IMR-90 (cell line): ENCODE measurements around the gene GRAMD4. TPM values are rescaled to one million over a fixed set of nuclear protein-coding genes. Genes with fewer than 3 reads are reported as not detected.

Experiments
- ATAC-seq: fragments of 200-7000 bp; cut with Tn5 transposase; 2 replicates; pipeline ENCODE4 v1.9.1; 2020; ENCODE audit warnings: low read depth, mild to moderate bottlenecking, moderate library complexity
- BruUV-seq: library from RNA; stranded (reverse); fragments of 400-500 nt; replicated peaks from 2 replicates; lab custom pipeline; 2021; lab: Mats Ljungman, UMichigan
- CTCF ChIA-PET: fragments of 300-600 bp; formaldehyde crosslinking; extraction: SDS; loops from one replicate; lab custom pipeline; 2021; ENCODE audit warnings: antibody characterized with exemption; lab: Yijun Ruan, JAX
- POLR2A ChIA-PET: fragments of 300-600 bp; sonication (Branson Sonifier 250); formaldehyde crosslinking; loops from one replicate; lab custom pipeline; 2022; ENCODE audit warnings: antibody characterized with exemption; ENCODE audit not compliant: unreplicated experiment; lab: Charles Lee
- DNase-seq: peaks from one replicate; pipeline ENCODE4 v3.0.0; 2013
- H2AFZ ChIP-seq: replicated peaks from 2 replicates; pipeline ENCODE3; 2013; ENCODE audit warnings: low read length, mild to moderate bottlenecking; ENCODE audit not compliant: poor library complexity
- H2AK5ac ChIP-seq: 2 replicates; pipeline ENCODE4 v1.6.1; 2013; ENCODE audit warnings: low read depth, low read length, inconsistent platforms
- H2AK9ac ChIP-seq: replicated peaks from 2 replicates; pipeline ENCODE3; 2013; ENCODE audit warnings: mild to moderate bottlenecking, low read depth, low read length, moderate library complexity; ENCODE audit not compliant: poor library complexity
- H2BK120ac ChIP-seq: 2 replicates; pipeline ENCODE4 v1.6.1; 2013; ENCODE audit warnings: low read depth, low read length, inconsistent platforms
- H2BK15ac ChIP-seq: 3 replicates; pipeline ENCODE4 v1.6.1; 2013; ENCODE audit warnings: low read depth, low read length, inconsistent platforms
- H2BK20ac ChIP-seq: 2 replicates; pipeline ENCODE4 v1.6.1; 2013; ENCODE audit warnings: low read depth, mild to moderate bottlenecking, inconsistent platforms, low read length, moderate library complexity
- H2BK5ac ChIP-seq: 2 replicates; pipeline ENCODE4 v1.6.1; 2013; ENCODE audit warnings: mild to moderate bottlenecking, low read depth, low read length, inconsistent platforms; ENCODE audit not compliant: poor library complexity, severe bottlenecking
- H3K14ac ChIP-seq: replicated peaks from 2 replicates; pipeline ENCODE4 v1.6.1; 2013; ENCODE audit warnings: low read depth, low read length, inconsistent platforms
- H3K18ac ChIP-seq: 2 replicates; pipeline ENCODE4 v1.6.1; 2013; ENCODE audit warnings: low read depth, low read length, control low read depth
- H3K23ac ChIP-seq: 2 replicates; pipeline ENCODE4 v1.6.1; 2013; ENCODE audit warnings: low read depth, low read length, inconsistent platforms
- H3K27ac ChIP-seq: 2 replicates; pipeline ENCODE4 v1.5.1; 2013; ENCODE audit warnings: mild to moderate bottlenecking, control low read depth, low read length; ENCODE audit not compliant: insufficient read depth
- H3K27me3 ChIP-seq: 2 replicates; pipeline ENCODE4 v1.6.1; 2013; ENCODE audit warnings: low read length; ENCODE audit not compliant: control insufficient read depth, insufficient read depth
- H3K36me3 ChIP-seq: 2 replicates; pipeline ENCODE4 v1.6.1; 2013; ENCODE audit warnings: low read length, mixed read lengths; ENCODE audit not compliant: control insufficient read depth, insufficient read depth
- H3K4ac ChIP-seq: 2 replicates; pipeline ENCODE4 v1.6.1; 2013; ENCODE audit warnings: low read depth, low read length, inconsistent platforms
- H3K4me1 ChIP-seq: 2 replicates; pipeline ENCODE4 v1.6.1; 2013; ENCODE audit warnings: low read length, mixed read lengths; ENCODE audit not compliant: control insufficient read depth, insufficient read depth
- H3K4me2 ChIP-seq: 2 replicates; pipeline ENCODE4 v1.6.1; 2013; ENCODE audit warnings: low read depth, mild to moderate bottlenecking, control low read depth, low read length, moderate library complexity
- H3K4me3 ChIP-seq: 2 replicates; pipeline ENCODE4 v1.5.1; 2013; ENCODE audit warnings: low read depth, mild to moderate bottlenecking, control low read depth, low read length, moderate library complexity; ENCODE audit not compliant: insufficient read depth
- H3K56ac ChIP-seq: 2 replicates; pipeline ENCODE4 v1.6.1; 2013; ENCODE audit warnings: low read length, inconsistent platforms; ENCODE audit not compliant: insufficient read depth; ENCODE audit errors: extremely low read depth
- H3K79me1 ChIP-seq, 2 experiments: 2 replicates each; pipeline ENCODE4 v1.6.1; 2013; ENCODE audit warnings: low read length in 2 of 2, inconsistent platforms in 1 of 2, low read depth in 1 of 2
- H3K9ac ChIP-seq: 2 replicates; pipeline ENCODE4 v1.6.1; 2013; ENCODE audit warnings: low read depth, low read length, control low read depth
- H3K9me1 ChIP-seq: 2 replicates; pipeline ENCODE4 v1.6.1; 2013; ENCODE audit warnings: low read length, inconsistent platforms; ENCODE audit not compliant: insufficient read depth
- H3K9me3 ChIP-seq: 2 replicates; pipeline ENCODE4 v1.6.1; 2013; ENCODE audit warnings: low read length; ENCODE audit not compliant: control insufficient read depth, insufficient read depth
- H4K20me1 ChIP-seq: 2 replicates; pipeline ENCODE4 v1.6.1; 2013; ENCODE audit warnings: low read length, inconsistent platforms; ENCODE audit not compliant: insufficient read depth
- H4K5ac ChIP-seq: 2 replicates; pipeline ENCODE4 v1.6.1; 2013; ENCODE audit warnings: mild to moderate bottlenecking, low read depth, low read length, control low read depth
- H4K8ac ChIP-seq, 2 experiments: 2 replicates each; pipeline ENCODE4 v1.6.1; 2013; ENCODE audit warnings: low read depth in 2 of 2, low read length in 2 of 2, control low read depth in 1 of 2, inconsistent platforms in 1 of 2
- H4K91ac ChIP-seq: 2 replicates; pipeline ENCODE4 v1.6.1; 2013; ENCODE audit warnings: low read depth, low read length, inconsistent platforms; ENCODE audit not compliant: insufficient read depth
- BHLHE40 ChIP-seq: fragments of 150-350 bp; IDR thresholded peaks from 2 replicates; pipeline ENCODE4 v1.6.1; 2016; ENCODE audit warnings: mild to moderate bottlenecking, low read depth, low read length
- CEBPB ChIP-seq: IDR thresholded peaks from 2 replicates; pipeline ENCODE4 v1.6.1; 2012; ENCODE audit warnings: low read depth, low read length, improper control_type of control experiment
- CHD1 ChIP-seq: IDR thresholded peaks from 2 replicates; pipeline ENCODE4 v1.6.1; 2012; ENCODE audit warnings: low read depth, low read length, improper control_type of control experiment
- CTCF ChIP-seq: conservative IDR thresholded peaks from 2 replicates; pipeline ENCODE4 v1.5.1; 2012; ENCODE audit warnings: mild to moderate bottlenecking, low read depth, low read length, improper control_type of control experiment
- FOS ChIP-seq: fragments of 150-350 bp; IDR thresholded peaks from 2 replicates; pipeline ENCODE4 v1.6.1; 2016; ENCODE audit warnings: low read depth, low read length
- MAFK ChIP-seq: IDR thresholded peaks from 2 replicates; pipeline ENCODE4 v1.6.1; 2012; ENCODE audit warnings: low read depth, low read length, improper control_type of control experiment
- MAZ ChIP-seq: IDR thresholded peaks from 2 replicates; pipeline ENCODE4 v1.6.1; 2012; ENCODE audit warnings: low read depth, mild to moderate bottlenecking, low read length, improper control_type of control experiment, moderate library complexity, borderline replicate concordance
- MXI1 ChIP-seq: IDR thresholded peaks from 2 replicates; pipeline ENCODE4 v1.6.1; 2012; ENCODE audit warnings: low read depth, mild to moderate bottlenecking, low read length, moderate library complexity, borderline replicate concordance
- POLR2A ChIP-seq: IDR thresholded peaks from 2 replicates; pipeline ENCODE4 v1.6.1; 2012; ENCODE audit warnings: mild to moderate bottlenecking, low read depth, low read length
- RAD21 ChIP-seq: IDR thresholded peaks from 2 replicates; pipeline ENCODE4 v1.6.1; 2012; ENCODE audit warnings: low read length, improper control_type of control experiment
- RCOR1 ChIP-seq: IDR thresholded peaks from 2 replicates; pipeline ENCODE4 v1.6.1; 2012; ENCODE audit warnings: mild to moderate bottlenecking, low read length, improper control_type of control experiment; ENCODE audit not compliant: insufficient replicate concordance
- RFX5 ChIP-seq: IDR thresholded peaks from 2 replicates; pipeline ENCODE4 v1.8.0; 2012; ENCODE audit warnings: low read depth, mild to moderate bottlenecking, low read length, moderate library complexity
- SMC3 ChIP-seq: fragments of 150-350 bp; IDR thresholded peaks from 2 replicates; pipeline ENCODE4 v1.6.1; 2016; ENCODE audit warnings: low read depth, mild to moderate bottlenecking, antibody characterized with exemption, low read length, moderate library complexity
- WGBS, 2 experiments: methylation state at CpG; one replicate each; pipeline versions ENCODE4 v1.1.5 to v1.1.7; 2013; ENCODE audit warnings: missing lambda C conversion rate in 2 of 2; ENCODE audit not compliant: insufficient read length in 1 of 2; ENCODE audit errors: extremely low coverage in 2 of 2; 5-methylcytosine and 5-hydroxymethylcytosine counted together
- dilution Hi-C: fragments of 300-500 bp; cut with HindIII; formaldehyde crosslinking; loops from one replicate; pipeline ENCODE4 v1.14.3; 2018; ENCODE audit warnings: low sequenced_read_pairs; ENCODE audit not compliant: unreplicated experiment
- in situ Hi-C: fragments of 300-500 bp; cut with MboI; formaldehyde crosslinking; loops from 3 replicates; pipeline ENCODE4 v1.14.3; 2019; ENCODE audit warnings: low sequenced_read_pairs, inconsistent platforms, mixed read lengths
- intact Hi-C: fragments of 100-400 bp; cut with micrococcal nuclease; formaldehyde crosslinking; loops from 2 replicates; pipeline ENCODE4 v1.10.0; 2022
- polyA plus RNA-seq, 3 experiments: library from polyadenylated mRNA; depleted of rRNA; stranded (reverse); fragments of >200 nt; gene quantifications; 2 replicates each; pipeline ENCODE4 v1.2.3, GENCODE V29; 2012; ENCODE audit warnings: low replicate concordance in 1 of 3
- total RNA-seq: library from RNA; depleted of rRNA; stranded (reverse); fragments of >200 nt; gene quantifications from 2 replicates; pipeline ENCODE4 v1.2.3, GENCODE V29; 2012
- TF ChIP-seq, protein P1 (sequence below): fragments of 150-350 bp; IDR thresholded peaks from 2 replicates; pipeline ENCODE4 v1.6.1; 2017; ENCODE audit warnings: mild to moderate bottlenecking, antibody characterized with exemption, low read length, low read depth
- TF ChIP-seq, protein P2 (sequence below): fragments of 150-350 bp; IDR thresholded peaks from 2 replicates; pipeline ENCODE4 v1.6.1; 2016; ENCODE audit warnings: low read depth, mild to moderate bottlenecking, low read length, moderate library complexity, borderline replicate concordance

GRAMD4 gene
- total and polyA plus RNA-seq, 2 of the 4 experiments (the other 2 are of a cell fraction), result 2.7 to 5.8 TPM

DNA sequence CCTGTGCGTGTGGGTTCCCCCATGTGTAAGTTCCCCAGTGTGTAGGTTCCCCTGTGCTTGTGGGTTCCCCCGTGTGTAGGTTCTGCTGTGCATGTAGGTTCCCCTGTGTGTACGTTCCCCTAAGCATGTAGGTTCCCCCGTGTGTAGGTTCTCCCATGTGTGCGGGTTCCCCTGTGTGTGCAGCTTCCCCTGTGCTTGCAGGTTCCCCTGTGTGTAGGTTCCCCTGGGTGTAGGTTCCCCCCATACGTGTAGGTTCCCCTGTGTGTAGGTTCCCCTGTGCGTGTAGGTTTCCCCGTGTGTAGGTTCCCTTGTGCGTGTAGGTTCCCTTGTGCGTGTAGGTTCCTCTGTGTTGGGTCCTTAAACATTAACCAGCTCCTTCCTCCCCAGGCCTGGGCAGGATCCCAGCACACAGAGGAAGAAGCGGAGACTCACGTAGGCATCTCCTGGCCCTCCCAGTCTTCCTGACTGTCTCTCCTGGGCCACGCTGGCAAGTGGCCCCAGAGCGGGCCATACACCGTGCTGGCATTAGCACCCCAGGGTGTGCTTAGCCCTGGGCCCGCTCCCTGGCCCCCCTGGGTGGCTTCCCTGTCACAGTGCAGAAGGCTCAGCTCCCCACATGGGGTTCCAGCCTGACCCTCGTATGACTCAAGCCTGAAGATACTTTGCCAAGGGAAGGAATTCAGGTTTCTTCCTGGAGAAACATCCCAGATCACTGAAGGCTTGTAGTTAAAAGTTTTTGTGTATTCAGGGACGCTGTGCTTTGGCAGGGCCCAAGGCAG is 2.8 kb upstream of the GRAMD4 start:
- ATAC-seq (peak; percentile 74), DNase-seq (peak; percentile 20)
- H3K9ac ChIP-seq, result no peak overlapping the region
- no peak overlapping the region for H2BK20ac ChIP-seq
- CTCF ChIA-PET, result no interaction called here
- no peak overlapping the region for H2BK15ac ChIP-seq
- TF ChIP-seq RAD21 (no peak), CTCF (no peak), RCOR1 (no peak), RFX5 (no peak), MXI1 (no peak), MAFK (no peak), MAZ (no peak), CEBPB (no peak), BHLHE40 (no peak), POLR2A (no peak), SMC3 (no peak), FOS (no peak), CHD1 (no peak)
- TF ChIP-seq, protein P1, sequence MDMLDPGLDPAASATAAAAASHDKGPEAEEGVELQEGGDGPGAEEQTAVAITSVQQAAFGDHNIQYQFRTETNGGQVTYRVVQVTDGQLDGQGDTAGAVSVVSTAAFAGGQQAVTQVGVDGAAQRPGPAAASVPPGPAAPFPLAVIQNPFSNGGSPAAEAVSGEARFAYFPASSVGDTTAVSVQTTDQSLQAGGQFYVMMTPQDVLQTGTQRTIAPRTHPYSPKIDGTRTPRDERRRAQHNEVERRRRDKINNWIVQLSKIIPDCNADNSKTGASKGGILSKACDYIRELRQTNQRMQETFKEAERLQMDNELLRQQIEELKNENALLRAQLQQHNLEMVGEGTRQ, result no peak
- TF ChIP-seq, protein P2, sequence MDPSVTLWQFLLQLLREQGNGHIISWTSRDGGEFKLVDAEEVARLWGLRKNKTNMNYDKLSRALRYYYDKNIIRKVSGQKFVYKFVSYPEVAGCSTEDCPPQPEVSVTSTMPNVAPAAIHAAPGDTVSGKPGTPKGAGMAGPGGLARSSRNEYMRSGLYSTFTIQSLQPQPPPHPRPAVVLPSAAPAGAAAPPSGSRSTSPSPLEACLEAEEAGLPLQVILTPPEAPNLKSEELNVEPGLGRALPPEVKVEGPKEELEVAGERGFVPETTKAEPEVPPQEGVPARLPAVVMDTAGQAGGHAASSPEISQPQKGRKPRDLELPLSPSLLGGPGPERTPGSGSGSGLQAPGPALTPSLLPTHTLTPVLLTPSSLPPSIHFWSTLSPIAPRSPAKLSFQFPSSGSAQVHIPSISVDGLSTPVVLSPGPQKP, result no peak
- H2AFZ ChIP-seq, result no peak overlapping the region
- dilution Hi-C loops (no loop called here), intact Hi-C loops (no loop called here), in situ Hi-C loops (no loop called here)
- no peak overlapping the region for H3K56ac ChIP-seq
- no peak overlapping the region for H2AK9ac ChIP-seq
- no peak overlapping the region for H3K4me2 ChIP-seq
- H4K8ac ChIP-seq, result no peak overlapping the region
- no TSS peak for BruUV-seq
- H3K14ac ChIP-seq, result no peak overlapping the region
- POLR2A ChIA-PET, result interaction anchor here (0.6 kb wide), 1 partner anchor 79 kb away, joined by 3 read pairs; no protein-coding TSS in a partner anchor
- no peak overlapping the region for H3K18ac ChIP-seq
- H4K91ac ChIP-seq, result no peak overlapping the region
- no peak overlapping the region for H2BK120ac ChIP-seq
- H3K4me3 ChIP-seq, result no peak overlapping the region
- no peak overlapping the region for H4K5ac ChIP-seq
- H3K27ac ChIP-seq, result no peak overlapping the region
- peaks cover 33% of the 10 kb centered on the region; the same call in 1 of the 2 replicates for H4K20me1 ChIP-seq
- H2AK5ac ChIP-seq, result no peak overlapping the region
- H3K27me3 ChIP-seq, result peaks cover 2% of the 10 kb centered on the region; the same call in 1 of the 2 replicates
- peaks cover 0 to 5% of the 10 kb centered on the region in 2 experiments; a peak in 1 of 4 replicates for H3K79me1 ChIP-seq
- no peaks in the 10 kb centered on the region for H3K9me3 ChIP-seq
- no peak overlapping the region for H2BK5ac ChIP-seq
- H3K36me3 ChIP-seq, result no peaks in the 10 kb centered on the region
- H3K4ac ChIP-seq, result no peak overlapping the region
- H3K4me1 ChIP-seq, result peaks cover 15% of the 10 kb centered on the region
- WGBS, 2 experiments, result 91% methylated on average over 8 of the region's 18 CpGs; no CpG with 5 or more reads in 1 of the 2 experiments
- H3K9me1 ChIP-seq, result no peaks in the 10 kb centered on the region
- no peak overlapping the region for H3K23ac ChIP-seq
